HG03103 (cell line): Measurements from ENCODE around the gene TCF12.

ENCODE experiments used
- ATAC-seq: cut with Tn5 transposase; IDR thresholded peaks from one replicate; pipeline ENCODE4 v1.9.1; 2021; ENCODE audit warnings: low read depth; ENCODE audit not compliant: unreplicated experiment

TCF12 gene

GRCh38 chr15:57278439-57278838 lies 360.0 kb downstream of the TCF12 start:
- ATAC-seq = no peak

- ATAC-seq = no peak
These were observed 362.0 kb downstream of the TCF12 start for GRCh38 chr15:57280464-57280863.

- ATAC-seq = peak; percentile 50
These were observed 362.9 kb downstream of the TCF12 start for GRCh38 chr15:57281321-57281720.

- no peak for ATAC-seq
These were observed 364.2 kb downstream of the TCF12 start for GRCh38 chr15:57282686-57283085.

GRCh38 chr15:57283774-57284503 lies 365.5 kb downstream of the TCF12 start:
- no peak for ATAC-seq

- ATAC-seq = no peak
These were observed 366.1 kb downstream of the TCF12 start for GRCh38 chr15:57284535-57284934.

- ATAC-seq = no peak
These were observed 366.9 kb downstream of the TCF12 start for GRCh38 chr15:57285386-57285785.

GRCh38 chr15:57286446-57287122 lies 368.1 kb downstream of the TCF12 start:
- ATAC-seq = no peak

GRCh38 chr15:57287123-57287521 lies 368.7 kb downstream of the TCF12 start:
- no peak for ATAC-seq

- ATAC-seq = no peak
These were observed 370.6 kb downstream of the TCF12 start for GRCh38 chr15:57288926-57289580.

- ATAC-seq = no peak
These were observed 371.7 kb downstream of the TCF12 start for GRCh38 chr15:57290187-57290586.

GRCh38 chr15:57290826-57291225 lies 372.4 kb downstream of the TCF12 start:
- ATAC-seq = no peak

- no peak for ATAC-seq
These were observed 378.2 kb downstream of the TCF12 start for GRCh38 chr15:57296473-57297162.

GRCh38 chr15:57297163-57297593 lies 378.7 kb downstream of the TCF12 start:
- ATAC-seq = no peak

GRCh38 chr15:57297630-57298029 lies 379.2 kb downstream of the TCF12 start:
- ATAC-seq = no peak

GRCh38 chr15:57298204-57298603 lies 379.8 kb downstream of the TCF12 start:
- ATAC-seq = no peak

- ATAC-seq = no peak
These were observed 380.6 kb downstream of the TCF12 start for GRCh38 chr15:57298843-57299550.

- ATAC-seq = no peak
These were observed 382.9 kb downstream of the TCF12 start for GRCh38 chr15:57301307-57301706.

GRCh38 chr15:57302640-57303257 lies 384.3 kb downstream of the TCF12 start:
- no peak for ATAC-seq

GRCh38 chr15:57305009-57305408 lies 386.6 kb downstream of the TCF12 start:
- ATAC-seq = no peak
